Measurements from ENCODE around the gene DRAM2. TPM values are rescaled to one million over a fixed set of nuclear protein-coding genes. Genes with fewer than 3 reads are reported as not detected.

The DRAM2 gene
- total RNA-seq, 4 donors from 2014 or later, result 38.8 to 125 (median 69.9) TPM

GRCh38 chr1:111131693-111132092 lies 8.2 kb downstream of the DRAM2 start:
- DNase-seq (ENCODE audit: low spot score) (no peak), ATAC-seq (ENCODE audit: low FRiP score) (no peak)
- TF ChIP-seq CTCF (IDR thresholded peaks at IDR 0.05), result no peak

- TF ChIP-seq CTCF (IDR thresholded peaks at IDR 0.05), result no peak
- no peak for DNase-seq (ENCODE audit: low spot score)
- no peak for ATAC-seq (ENCODE audit: low FRiP score)
Measured at GRCh38 chr1:111129376-111129775, 10.5 kb downstream of the DRAM2 start.

GRCh38 chr1:111127923-111128643 lies 11.8 kb downstream of the DRAM2 start:
- no peak for ATAC-seq (ENCODE audit: low FRiP score)
- no peak for DNase-seq (ENCODE audit: low spot score)
- TF ChIP-seq CTCF (IDR thresholded peaks at IDR 0.05), result no peak

GRCh38 chr1:111126354-111126753 lies 13.5 kb downstream of the DRAM2 start:
- ATAC-seq (ENCODE audit: low FRiP score), result no peak
- no peak for TF ChIP-seq CTCF (IDR thresholded peaks at IDR 0.05)

GRCh38 chr1:111116496-111116895 lies 23.4 kb downstream of the DRAM2 start:
- no peak for TF ChIP-seq CTCF (IDR thresholded peaks at IDR 0.05)
- DNase-seq (ENCODE audit: low spot score) (no peak), ATAC-seq (ENCODE audit: low FRiP score) (no peak)

More at GRCh38 chr1:111126354-111126753, 13.5 kb downstream of the DRAM2 start:
- no peak for DNase-seq (ENCODE audit: low spot score)

GRCh38 chr1:111110197-111110899 lies 29.5 kb downstream of the DRAM2 start:
- ATAC-seq (ENCODE audit: low FRiP score), result no peak
- no peak for TF ChIP-seq CTCF (IDR thresholded peaks at IDR 0.05)
- no peak for DNase-seq (ENCODE audit: low spot score)

GRCh38 chr1:111104981-111105380 lies 34.9 kb downstream of the DRAM2 start:
- DNase-seq (ENCODE audit: low spot score) (no peak), ATAC-seq (ENCODE audit: low FRiP score) (no peak)
- TF ChIP-seq CTCF (IDR thresholded peaks at IDR 0.05), result no peak
